Kidney tubule cell (primary cell): ENCODE data around the gene ADCY9.
"Not testable (repeated sequence)": the region's sequence is repeated elsewhere in the genome, so short reads cannot be mapped to it uniquely, and the experiment has no call there.

ENCODE experiments used
- DNase-seq: peaks from one replicate; pipeline ENCODE4 v3.0.0-alpha.2; 2018; ENCODE audit warnings: low spot score

Gene ADCY9

DNA sequence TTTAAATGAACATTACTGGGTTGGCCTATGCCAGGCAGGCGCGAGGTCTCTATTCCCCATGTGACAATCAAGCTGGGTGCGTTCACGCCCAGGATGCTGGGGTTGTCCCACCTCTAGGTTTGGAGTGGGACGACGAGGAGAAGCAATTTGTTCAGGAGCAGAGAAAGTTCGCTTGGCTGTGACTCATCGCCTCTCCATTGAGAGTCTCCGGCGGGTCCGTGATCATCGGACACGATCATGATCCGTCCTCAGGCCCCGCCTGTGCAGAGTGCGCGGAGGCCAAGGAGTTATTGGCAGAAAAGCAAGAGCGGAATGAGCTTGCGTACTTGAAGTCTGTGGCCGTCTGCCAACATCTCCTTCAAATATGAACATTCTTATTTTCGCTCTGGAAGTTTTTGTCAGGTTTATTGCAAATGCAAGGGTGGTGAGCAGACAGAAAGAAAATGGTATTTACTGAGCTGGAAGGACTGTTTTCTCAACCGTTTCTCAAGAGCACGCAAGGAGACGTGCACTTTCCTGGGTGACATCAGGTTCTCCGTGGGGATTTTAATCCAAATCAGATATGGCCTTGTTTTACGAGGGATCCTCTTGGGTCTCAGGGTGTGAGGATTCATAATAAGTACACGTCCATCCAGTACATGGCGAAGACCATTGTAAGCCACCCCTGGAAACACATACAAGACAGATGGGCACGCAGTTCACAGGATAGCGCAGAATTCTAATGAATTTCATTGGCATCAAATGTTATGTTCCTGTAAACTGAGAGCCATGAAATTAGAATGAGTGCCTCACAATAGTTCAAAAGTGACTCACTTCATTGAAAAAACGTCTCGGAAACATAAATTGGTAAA lies 165.7 kb downstream of the ADCY9 start:
- DNase-seq, result peak; percentile 65

DNA sequence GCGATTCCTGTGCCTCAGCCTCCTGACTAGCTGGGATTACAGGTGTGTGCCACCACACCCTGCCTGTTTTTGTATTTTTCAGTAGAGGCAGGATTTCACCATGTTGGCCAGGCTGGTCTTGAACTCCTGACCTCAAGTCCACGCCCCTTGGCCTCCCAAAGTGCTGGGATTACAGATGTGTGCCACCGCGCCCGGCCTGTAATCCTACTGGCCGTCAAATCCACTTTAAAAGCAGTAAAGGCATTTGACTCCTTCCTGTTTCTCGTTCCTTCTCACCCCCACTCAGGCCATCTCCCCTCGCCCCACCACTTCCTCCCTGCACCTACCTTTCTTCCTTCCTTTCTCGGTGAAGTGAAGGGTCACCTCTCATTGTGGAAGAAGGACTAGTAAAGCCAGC lies 166.3 kb downstream of the ADCY9 start:
- no peak for DNase-seq

GRCh38 chr16:3949287-3949686 lies 167.0 kb downstream of the ADCY9 start:
- no peak for DNase-seq

DNA sequence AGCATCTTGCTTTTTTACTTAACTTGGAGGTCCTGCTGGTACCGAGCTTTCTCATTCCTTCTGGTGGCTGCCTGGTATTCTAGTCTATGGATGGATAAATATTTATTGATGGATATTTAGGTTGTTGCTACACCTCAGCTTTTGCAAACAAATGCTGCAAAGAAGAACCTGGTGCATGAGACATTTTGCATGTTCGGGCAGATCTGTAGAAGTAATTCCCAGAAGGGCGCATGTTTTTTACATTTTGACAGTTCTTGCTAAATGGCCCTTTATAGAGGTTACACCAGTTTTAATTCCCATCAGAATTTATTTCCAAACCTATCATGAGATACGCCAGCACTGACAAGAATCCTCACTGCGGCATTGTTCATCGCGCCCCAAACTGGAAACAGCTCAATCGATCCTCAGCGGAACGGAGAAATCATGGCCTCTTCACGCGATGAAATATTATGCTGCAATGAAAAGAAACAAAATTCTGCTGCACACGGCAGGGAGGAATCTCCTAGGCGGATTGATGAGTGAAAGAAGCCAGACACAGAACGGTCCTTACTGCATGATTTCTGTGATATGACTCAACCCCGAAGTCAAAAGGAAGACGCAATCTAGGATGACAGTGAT lies 167.8 kb downstream of the ADCY9 start:
- DNase-seq, result no peak

DNA sequence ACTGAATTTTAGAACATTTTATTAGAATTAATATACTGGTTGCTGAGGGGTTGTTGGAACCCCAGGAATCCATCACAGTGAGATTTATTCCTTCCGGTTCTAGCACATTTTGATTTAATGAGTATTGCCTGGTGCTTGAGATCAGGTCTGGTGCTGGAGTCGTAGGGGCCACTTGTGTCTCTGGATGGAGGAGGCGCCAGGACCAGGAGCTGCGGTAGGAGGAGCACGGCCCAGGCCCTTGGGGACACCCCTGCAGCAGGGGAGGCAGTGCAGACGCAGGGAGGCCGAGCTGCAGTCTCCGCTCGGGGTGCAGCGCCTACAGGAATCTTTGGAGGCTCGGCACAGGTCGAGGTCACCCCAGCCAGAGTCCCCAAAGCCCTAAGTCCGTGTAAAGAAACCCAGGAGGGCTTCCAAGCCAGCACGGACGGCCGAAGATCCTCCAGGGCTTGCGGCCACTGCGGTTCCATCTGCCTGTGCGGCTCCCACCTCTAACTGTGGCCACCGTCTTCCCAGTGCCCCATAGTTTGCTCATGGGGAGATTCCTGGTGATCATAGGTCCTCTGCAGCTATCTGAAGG lies 169.6 kb downstream of the ADCY9 start:
- DNase-seq, result no peak

GRCh38 chr16:3945751-3946603 lies 170.3 kb downstream of the ADCY9 start:
- peak; percentile 98 for DNase-seq

- not testable (repeated sequence) for DNase-seq
Measured at GRCh38 chr16:3944457-3944856, 171.8 kb downstream of the ADCY9 start.

DNA sequence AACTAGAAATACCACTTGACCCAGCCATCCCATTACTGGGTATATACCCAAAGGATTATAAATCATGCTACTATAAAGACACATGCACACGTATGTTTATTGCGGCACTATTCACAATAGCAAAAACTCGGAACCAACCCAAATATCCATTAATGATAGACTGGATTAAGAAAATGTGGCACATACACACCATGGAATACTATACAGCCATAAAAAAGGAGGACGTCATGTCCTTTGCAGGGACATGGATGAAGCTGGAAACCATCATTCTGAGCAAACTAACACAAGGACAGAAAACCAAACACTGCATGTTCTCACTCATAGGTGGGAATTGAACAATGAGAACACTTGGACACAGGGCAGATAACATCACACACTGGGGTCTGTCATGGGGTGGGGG lies 174.1 kb downstream of the ADCY9 start:
- not testable (repeated sequence) for DNase-seq

- DNase-seq, result peak; percentile 50
Measured at GRCh38 chr16:3938843-3939624, 177.2 kb downstream of the ADCY9 start.

GRCh38 chr16:3938471-3938842 lies 177.8 kb downstream of the ADCY9 start:
- no peak for DNase-seq

DNA sequence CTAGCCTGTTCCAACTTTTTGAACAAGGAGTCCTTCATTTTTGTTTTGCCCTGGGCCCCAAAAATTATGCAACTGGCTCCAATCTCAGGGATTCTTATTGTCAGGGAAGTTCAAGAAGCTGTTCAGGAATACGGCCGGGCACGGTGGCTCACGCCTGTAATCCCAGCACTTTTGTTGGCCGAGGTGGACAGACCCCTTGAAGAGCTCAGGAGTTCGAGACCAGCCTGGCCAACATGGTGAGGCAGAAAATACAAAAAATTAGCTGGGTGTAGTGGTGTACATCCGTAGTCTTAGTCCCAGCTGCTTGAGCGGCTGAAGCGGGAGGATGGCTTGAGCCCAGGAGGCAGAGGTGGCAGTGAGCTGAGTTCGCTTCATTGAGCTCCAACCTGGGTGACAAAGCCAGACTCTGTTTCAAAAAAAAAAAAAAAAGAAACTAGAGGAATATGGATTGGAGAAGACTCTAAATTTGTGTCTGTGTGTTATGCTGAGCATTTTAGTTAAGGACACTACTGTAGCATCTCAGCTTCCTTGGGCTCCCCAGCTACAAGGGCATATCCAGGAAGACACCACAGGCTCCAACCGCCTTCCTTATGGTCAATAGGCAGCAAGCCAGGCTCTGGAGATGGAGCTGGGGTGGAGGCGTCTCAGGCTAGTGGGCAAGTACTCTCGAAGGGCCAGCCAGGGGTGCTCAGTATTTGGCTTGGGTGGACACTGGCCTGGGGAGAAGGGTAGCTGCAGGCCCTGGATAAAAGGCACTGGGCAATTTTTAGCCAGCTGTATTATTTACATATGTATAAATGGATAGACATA lies 179.0 kb downstream of the ADCY9 start:
- no peak for DNase-seq

- DNase-seq, result no peak
Measured at GRCh38 chr16:3935921-3936320, 180.3 kb downstream of the ADCY9 start.

DNA sequence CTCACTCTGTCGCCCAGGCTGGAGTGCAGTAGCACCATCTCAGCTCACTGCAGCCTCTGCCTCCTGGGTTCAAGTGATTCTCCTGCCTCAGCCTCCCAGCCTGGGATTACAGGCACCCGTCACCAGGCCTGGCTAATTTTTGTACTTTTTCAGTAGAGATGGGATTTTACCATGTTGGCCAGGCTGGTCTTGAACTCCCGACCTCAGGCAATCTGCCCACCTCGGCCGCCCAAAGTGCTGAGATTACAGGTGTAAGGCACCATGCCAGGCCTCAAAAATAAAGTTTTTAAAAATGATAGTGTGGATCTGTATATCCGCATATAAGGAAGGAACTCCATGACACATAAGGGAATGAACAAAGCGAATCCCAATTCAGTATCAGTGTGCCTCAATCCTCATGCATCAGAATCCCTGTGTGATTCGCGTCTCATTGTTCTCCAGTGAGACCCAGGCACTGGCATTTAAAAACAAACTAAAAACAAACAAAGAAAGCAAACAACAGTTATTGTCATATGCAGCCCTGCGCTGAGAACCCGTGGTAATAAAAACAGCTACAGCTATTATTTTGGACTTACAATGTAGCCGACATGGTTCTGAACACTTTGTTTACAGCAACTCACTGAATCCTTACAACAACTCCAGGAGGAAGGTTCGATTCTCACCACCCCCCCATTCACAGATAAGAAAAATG lies 181.6 kb downstream of the ADCY9 start:
- no peak for DNase-seq

DNA sequence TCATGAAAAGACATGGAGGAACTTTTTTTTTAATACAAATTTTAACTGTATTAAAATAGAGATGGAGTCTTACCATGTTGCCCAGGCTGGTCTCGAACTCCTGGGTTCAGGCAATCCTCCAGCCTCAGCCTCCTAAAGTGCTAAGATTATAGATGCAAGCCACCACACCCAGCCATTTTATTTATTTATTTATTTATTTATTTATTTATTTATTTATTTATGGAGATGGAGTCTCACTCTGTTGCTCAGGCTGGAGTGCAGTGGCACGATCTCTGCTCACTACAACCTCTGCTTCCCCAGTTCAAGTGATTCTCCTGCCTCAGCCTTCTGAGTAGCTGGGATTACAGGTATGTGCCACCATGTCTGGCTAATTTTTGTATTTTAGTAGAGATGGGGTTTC lies 189.1 kb downstream of the ADCY9 start:
- DNase-seq, result not testable (repeated sequence)

GRCh38 chr16:3924763-3925162 lies 191.5 kb downstream of the ADCY9 start:
- DNase-seq, result no peak

GRCh38 chr16:3922241-3922640 lies 194.0 kb downstream of the ADCY9 start:
- no peak for DNase-seq

DNA sequence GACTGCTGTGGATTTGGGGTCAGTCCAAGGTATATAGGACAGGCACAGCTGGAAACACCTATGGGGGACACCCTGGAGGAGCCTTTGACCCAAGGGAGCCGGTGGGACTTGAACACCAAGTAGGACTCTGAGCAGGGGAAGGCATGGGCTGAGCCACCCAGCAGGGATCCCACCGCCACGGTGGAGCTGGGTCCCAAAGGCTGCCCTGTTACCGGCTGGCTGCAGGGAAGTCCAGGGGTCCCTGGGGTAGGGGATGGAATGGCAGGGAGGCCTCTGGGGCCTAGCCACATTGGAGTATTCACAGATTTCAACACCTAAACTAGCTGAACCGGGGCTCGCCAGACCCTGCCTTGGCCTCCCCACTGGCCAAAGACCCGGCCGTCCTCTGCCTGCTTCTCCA lies 196.0 kb downstream of the ADCY9 start:
- DNase-seq, result no peak

- DNase-seq, result no peak
Measured at GRCh38 chr16:3919413-3919812, 196.8 kb downstream of the ADCY9 start.

DNA sequence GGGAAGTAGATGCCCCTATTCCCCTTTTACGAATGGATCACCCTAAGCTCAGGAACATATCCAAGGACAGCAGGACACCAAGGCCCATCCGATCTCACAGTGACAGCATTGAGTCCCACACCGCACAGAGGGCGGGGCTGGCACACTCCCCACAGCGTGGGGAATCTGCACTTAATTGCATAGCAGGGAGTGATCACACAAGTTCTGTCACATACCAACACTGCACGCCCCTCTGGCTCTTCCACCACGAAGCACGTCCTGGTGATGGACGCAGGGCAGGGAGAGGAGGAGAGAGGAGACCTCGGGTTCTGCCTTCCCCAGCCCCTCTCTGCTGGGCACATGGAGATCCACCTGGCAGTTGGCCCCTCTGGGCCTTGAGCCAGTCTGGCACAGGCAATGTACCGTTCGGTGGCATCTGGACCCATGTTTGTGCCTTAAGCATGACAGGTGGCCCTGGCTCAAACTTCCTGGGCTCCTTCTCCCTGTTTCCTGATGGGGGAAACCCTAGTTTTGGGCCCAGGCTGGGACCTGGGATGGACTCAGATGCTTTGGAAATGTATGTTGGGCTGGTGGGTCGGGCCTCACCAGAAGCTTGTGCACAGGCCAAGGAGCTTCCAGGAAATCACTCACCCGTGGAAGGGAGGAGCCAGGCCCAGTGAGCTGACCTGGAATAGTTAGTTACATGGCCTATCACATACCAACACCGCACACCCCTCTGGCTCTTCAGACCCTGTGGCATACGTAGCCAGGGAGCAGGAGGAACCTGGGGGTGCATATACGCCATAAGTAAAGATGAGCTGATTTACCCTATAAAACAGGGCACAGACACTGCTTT lies 200.6 kb downstream of the ADCY9 start:
- DNase-seq, result peak; percentile 31
